Fibroblast of lung (primary cell): ENCODE measurements around the gene WWOX.

Source experiments
- EZH2 ChIP-seq: IDR thresholded peaks from 2 replicates; pipeline ENCODE4 v1.5.1; 2012; ENCODE audit warnings: low read length, control low read depth, mild to moderate bottlenecking; ENCODE audit errors: missing control alignments
- TF ChIP-seq, protein P1 (sequence below), 2 donors: IDR thresholded peaks in 1 of 2; conservative IDR thresholded peaks in 1 of 2; 1 replicate in 1 of 2; 2 replicates in 1 of 2; pipeline ENCODE4 v1.5.1; 2011 to 2012; ENCODE audit warnings: low read length in 2 of 2, control low read depth in 1 of 2, inconsistent platforms in 1 of 2, low read depth in 1 of 2, mild to moderate bottlenecking in 1 of 2

DNA sequence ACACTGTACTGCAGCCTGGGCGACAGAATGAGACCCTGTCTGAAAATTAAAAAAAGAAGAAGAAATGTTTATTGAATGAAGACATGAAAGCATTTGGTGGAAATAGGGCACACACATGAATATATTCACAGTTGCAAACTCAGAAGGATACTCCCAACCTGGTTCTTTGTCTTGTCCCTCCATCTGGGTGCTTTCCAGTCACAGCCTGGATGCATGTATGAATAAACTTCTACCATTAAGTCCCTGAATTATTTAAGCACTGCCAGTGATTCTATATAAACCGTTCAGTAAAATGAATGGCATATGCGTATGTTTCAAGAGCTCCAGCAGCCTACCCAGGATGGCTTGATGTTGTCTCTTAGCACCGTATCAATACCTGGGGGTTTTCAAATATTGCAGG is 591.1 kb downstream of the WWOX start:
- TF ChIP-seq EZH2 = no peak
- TF ChIP-seq, protein P1, sequence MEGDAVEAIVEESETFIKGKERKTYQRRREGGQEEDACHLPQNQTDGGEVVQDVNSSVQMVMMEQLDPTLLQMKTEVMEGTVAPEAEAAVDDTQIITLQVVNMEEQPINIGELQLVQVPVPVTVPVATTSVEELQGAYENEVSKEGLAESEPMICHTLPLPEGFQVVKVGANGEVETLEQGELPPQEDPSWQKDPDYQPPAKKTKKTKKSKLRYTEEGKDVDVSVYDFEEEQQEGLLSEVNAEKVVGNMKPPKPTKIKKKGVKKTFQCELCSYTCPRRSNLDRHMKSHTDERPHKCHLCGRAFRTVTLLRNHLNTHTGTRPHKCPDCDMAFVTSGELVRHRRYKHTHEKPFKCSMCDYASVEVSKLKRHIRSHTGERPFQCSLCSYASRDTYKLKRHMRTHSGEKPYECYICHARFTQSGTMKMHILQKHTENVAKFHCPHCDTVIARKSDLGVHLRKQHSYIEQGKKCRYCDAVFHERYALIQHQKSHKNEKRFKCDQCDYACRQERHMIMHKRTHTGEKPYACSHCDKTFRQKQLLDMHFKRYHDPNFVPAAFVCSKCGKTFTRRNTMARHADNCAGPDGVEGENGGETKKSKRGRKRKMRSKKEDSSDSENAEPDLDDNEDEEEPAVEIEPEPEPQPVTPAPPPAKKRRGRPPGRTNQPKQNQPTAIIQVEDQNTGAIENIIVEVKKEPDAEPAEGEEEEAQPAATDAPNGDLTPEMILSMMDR (conservative IDR thresholded peaks at IDR 0.05 in 1 of 2, IDR thresholded peaks at IDR 0.05 in 1 of 2; ENCODE audit: low read depth in 1 of 2, low read length in 2 of 2) = no peak
